GM12872 (cell line): ENCODE results near the gene ECE2.

ENCODE experiments used
- TF ChIP-seq, protein P1 (sequence below): IDR thresholded peaks from 3 replicates; pipeline ENCODE4 v1.5.1; 2011; ENCODE audit warnings: low read depth, mild to moderate bottlenecking, low read length, moderate library complexity; ENCODE audit not compliant: insufficient read depth

ECE2 gene

DNA sequence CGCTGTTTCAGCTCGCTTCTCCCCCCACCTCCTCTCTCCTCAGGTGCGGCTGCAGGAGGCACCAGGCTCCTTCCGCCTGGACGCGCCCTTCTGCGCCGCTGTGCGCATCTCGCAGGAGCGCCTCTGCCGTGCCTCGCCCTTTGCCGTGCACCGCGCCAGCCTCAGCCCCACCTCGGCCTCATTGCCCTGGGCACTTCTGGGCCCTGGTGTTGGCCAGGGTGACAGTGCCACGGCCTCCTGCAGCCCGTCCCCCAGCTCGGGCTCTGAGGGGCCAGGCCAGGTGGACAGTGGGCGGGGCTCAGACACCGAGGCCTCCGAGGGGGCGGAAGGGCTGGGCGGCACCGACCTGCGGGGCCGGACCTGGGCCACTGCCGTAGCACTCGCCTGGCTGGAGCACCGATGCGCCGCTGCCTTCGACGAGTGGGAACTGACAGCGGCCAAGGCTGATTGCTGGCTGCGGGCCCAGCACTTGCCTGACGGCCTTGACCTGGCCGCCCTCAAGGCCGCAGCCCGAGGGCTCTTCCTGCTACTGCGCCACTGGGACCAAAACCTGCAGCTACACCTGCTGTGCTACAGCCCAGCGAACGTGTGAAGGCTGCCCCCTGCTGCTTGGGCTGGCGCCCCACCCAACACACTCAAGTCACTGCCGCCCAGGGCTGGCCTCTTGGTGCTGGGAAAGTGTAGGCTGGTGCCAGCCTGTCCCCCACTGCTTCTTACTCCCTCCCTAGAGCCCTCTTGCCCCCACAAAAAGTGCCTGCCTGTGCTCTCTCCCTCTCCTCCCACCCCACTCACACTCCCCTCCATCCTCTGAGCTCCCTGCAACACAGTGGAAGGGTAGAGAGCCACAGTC is 34.1 kb upstream of the ECE2 start:
- TF ChIP-seq, protein P1, sequence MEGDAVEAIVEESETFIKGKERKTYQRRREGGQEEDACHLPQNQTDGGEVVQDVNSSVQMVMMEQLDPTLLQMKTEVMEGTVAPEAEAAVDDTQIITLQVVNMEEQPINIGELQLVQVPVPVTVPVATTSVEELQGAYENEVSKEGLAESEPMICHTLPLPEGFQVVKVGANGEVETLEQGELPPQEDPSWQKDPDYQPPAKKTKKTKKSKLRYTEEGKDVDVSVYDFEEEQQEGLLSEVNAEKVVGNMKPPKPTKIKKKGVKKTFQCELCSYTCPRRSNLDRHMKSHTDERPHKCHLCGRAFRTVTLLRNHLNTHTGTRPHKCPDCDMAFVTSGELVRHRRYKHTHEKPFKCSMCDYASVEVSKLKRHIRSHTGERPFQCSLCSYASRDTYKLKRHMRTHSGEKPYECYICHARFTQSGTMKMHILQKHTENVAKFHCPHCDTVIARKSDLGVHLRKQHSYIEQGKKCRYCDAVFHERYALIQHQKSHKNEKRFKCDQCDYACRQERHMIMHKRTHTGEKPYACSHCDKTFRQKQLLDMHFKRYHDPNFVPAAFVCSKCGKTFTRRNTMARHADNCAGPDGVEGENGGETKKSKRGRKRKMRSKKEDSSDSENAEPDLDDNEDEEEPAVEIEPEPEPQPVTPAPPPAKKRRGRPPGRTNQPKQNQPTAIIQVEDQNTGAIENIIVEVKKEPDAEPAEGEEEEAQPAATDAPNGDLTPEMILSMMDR = peak; percentile 50

DNA sequence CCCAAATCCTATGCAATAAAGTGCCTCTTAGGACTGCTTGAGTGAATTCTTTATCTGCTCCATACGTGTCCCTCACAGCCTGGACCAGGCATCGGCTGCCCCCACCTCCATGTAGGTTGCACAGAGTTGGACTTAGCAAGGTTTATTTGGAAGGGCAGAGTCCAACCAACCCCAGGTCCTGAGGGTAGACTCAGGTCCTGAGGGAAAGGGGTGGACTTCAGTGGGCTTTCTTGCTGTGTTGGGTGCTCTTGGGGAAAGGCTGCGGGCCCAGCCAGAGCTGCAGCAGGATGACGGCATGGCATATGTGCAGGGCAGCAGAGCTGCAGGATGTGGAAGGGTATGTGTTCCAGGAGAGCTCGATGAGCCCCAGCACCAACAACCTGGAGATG is 33.5 kb upstream of the ECE2 start:
- TF ChIP-seq, protein P1 = no peak

DNA sequence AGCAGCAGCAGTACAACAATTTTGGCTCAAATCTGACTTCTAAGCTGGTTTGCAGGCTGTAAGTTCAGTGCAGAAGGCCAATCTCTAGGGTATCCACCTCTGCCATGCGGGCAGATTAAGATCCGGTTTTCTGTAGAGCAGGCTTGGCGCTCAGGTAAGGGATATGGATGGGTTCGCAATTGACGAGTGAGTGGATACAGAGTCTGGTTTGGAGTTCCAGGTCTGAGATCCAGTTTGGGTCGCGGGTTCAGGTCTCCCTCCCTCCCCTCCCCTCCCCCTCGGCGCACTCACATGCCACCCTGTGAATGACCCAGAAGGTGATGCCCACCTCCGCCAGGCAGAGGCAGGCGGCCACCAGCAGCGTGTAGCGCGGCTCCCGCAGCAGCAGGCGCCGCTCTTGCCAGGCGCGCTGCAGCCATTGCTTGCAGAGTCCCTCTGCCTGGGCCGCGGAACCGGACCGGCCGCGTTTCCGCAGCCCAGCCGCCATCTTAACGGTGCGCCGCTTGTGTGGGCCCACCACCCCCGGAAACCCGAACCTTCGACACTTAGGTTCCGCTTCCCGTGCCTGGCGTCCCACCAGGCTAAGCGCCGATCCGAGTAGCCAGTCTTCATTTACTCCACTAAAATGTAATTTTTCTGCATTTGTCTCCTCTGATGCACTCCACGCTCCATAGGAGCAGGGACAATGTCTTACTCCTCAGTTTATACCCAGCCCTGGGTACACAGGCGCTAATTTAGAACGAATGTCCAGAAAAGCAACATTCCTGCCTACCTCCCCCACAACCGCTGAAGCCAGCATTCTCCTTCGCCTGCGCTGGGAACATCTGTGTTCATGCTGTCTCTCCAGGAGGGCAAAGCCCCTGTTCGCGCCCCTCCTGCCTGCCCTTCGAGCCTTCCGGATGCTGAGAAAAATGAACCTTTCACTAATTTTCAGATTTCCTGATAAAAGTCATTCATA is 27.1 kb upstream of the ECE2 start, which contains the start of gene ALG3:
ALG3 (minus strand) TSS at position 509 of the 958 bp plus-strand sequence; CDS start at position 487, 22 bp downstream.
- TF ChIP-seq, protein P1 = no peak

DNA sequence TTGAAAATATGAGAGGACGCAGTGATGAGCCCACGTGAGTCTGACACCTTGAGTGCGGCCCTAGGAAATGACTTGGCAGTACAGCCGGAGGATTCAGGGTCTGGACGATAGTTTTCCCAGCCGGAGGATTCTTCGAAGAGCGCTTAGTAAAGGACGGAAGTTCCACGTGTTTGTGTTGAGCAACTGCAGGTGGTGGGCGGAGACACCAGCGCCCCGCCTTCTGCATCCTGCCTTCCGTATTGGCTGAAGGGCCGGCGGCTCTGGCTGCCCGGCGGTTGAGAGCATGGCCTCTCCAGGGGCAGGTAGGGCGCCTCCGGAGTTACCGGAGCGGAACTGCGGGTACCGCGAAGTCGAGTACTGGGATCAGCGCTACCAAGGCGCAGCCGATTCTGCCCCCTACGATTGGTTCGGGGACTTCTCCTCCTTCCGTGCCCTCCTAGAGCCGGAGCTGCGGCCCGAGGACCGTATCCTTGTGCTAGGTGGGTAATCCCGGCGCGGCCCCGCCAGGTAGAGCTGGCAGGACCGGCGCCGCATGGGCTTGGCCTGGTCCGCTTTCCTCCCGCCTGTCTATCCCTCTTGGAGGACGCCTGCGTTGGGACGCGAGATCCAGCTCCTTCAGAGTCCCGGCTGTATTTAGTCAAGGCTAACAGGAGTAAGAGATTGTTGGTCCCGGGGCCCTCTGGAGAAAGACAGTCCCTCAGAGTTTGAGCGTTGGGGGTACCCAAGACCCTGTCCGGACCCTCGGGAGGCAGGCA is 26.2 kb upstream of the ECE2 start, which contains the start of gene EEF1AKMT4:
EEF1AKMT4 (plus strand) TSS at position 261 of the 755 bp plus-strand sequence; CDS start at position 284, 23 bp downstream.
- TF ChIP-seq, protein P1 = peak; percentile 52; the same call in 2 of the 3 replicates

DNA sequence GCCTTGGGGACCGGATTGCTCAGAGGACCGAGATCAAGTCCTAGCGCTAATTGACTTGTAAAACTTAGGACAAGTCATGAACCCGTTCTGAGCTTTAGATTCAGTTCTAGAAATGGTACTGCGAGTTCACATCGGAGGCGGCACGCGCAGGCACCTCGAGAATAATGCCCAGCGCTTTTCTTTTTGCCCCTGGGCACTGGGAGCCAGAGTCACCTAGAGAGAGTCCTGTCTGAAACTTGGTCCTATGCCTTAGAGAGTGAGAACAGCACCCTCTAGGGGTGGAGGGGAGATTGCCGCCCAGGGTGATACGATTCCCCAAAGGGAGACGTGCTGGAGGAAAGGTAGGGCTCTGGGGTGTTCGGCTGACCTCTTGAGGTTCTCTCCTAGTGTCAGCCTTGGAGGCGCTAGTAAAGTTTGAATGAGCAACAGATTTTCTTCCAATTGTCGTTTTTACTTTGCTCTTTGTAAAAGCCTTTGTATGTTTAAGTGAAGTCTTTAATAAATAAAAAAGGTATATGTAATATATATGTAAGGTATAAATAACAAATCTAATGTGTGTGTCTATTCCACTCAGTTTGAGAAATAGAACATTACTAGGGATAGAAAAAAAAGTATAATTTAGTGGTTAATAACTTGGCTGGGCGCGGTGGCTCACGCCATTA is 25.5 kb upstream of the ECE2 start:
- TF ChIP-seq, protein P1 = peak; percentile 97

DNA sequence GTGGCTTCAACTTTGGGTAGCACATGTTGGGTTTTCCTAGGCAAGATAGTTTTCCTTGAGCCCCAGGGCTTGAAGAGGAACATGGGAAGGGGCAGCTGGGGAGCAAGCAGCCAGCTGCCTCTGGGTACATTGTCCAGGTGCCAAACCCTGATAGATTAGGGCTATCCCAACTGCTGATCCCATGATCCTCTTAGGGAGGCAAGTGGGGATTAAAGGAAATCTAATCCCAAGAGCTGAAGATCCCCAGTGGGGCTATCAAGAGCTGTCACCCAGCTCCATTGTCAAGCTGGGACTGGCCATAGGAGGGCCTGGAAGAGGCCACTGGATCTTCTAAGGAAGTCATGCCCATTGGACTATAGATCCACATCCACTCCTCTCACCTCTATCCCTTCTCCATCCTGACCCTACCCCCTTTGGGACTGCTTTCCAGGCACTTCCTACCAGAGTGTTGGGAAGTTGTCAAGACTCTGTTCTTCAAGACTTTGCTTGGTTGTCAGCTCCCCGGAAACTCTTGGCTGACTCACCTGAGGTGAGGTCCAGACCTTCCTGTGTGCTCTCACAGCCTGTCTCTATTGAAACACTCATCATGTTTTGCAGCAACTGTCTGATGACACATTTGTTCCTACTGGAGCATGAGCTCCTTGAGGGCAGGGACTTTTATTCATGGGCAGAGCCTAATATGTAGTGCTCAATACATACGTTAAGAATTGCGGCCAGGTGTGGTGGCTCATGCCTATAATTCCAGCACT is 20.4 kb upstream of the ECE2 start:
- TF ChIP-seq, protein P1 = no peak
